Measurements from ENCODE around the gene RNF5.

DNA sequence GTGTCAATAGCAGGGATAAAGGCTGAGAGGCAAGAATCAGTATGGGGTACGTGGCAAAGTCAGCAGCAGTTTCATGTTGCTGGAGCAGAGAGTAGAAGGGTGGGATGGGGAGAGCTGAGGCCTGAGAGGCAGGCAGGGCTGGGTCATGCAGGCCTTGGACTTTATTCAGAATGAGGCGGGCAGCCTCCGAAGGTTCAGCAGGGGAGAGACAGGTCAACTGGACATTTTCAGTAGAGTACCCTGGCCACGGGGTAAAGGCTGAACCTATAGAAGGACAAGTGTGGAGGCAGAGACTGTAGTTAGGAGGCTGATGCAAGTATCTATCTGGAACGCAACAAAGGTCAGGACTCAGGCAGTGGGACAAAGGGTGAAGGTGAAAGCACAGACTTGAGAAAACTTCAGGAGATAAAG, 32.0 kb downstream of the RNF5 start:
- TF ChIP-seq RAD21 (IDR thresholded peaks at IDR 0.05; ENCODE audit: low read depth) (no peak), EGR1 (IDR thresholded peaks at IDR 0.05) (no peak), TCF12 (IDR thresholded peaks at IDR 0.05; ENCODE audit: low read depth) (no peak), USF1 (IDR thresholded peaks at IDR 0.05) (no peak), EP300 (IDR thresholded peaks at IDR 0.05; ENCODE audit: borderline replicate concordance) (no peak), CREB1 (IDR thresholded peaks at IDR 0.05; ENCODE audit: low read depth) (no peak), YY1 (IDR thresholded peaks at IDR 0.05; ENCODE audit: low read depth) (no peak)
- TF ChIP-seq, protein P1, sequence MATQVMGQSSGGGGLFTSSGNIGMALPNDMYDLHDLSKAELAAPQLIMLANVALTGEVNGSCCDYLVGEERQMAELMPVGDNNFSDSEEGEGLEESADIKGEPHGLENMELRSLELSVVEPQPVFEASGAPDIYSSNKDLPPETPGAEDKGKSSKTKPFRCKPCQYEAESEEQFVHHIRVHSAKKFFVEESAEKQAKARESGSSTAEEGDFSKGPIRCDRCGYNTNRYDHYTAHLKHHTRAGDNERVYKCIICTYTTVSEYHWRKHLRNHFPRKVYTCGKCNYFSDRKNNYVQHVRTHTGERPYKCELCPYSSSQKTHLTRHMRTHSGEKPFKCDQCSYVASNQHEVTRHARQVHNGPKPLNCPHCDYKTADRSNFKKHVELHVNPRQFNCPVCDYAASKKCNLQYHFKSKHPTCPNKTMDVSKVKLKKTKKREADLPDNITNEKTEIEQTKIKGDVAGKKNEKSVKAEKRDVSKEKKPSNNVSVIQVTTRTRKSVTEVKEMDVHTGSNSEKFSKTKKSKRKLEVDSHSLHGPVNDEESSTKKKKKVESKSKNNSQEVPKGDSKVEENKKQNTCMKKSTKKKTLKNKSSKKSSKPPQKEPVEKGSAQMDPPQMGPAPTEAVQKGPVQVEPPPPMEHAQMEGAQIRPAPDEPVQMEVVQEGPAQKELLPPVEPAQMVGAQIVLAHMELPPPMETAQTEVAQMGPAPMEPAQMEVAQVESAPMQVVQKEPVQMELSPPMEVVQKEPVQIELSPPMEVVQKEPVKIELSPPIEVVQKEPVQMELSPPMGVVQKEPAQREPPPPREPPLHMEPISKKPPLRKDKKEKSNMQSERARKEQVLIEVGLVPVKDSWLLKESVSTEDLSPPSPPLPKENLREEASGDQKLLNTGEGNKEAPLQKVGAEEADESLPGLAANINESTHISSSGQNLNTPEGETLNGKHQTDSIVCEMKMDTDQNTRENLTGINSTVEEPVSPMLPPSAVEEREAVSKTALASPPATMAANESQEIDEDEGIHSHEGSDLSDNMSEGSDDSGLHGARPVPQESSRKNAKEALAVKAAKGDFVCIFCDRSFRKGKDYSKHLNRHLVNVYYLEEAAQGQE (IDR thresholded peaks at IDR 0.05; ENCODE audit: low read depth), result no peak

Measured in Ishikawa (cell line).